ENCODE data around the gene KRTAP26-1.

The KRTAP26-1 gene

GRCh38 chr21:30332681-30333080 is 12.6 kb upstream of the KRTAP26-1 start:
- no peak for TF ChIP-seq CTCF (IDR thresholded peaks at IDR 0.05; ENCODE audit: low read length, missing control alignments)
- DNase-seq (ENCODE audit: low read depth), result no peak
- H3K4me3 ChIP-seq (replicated peaks; ENCODE audit: low read depth, low read length), result no peak overlapping the region

GRCh38 chr21:30329203-30329875 is 9.2 kb upstream of the KRTAP26-1 start:
- H3K4me3 ChIP-seq (replicated peaks; ENCODE audit: low read depth, low read length), result no peak overlapping the region
- no peak for TF ChIP-seq CTCF (IDR thresholded peaks at IDR 0.05; ENCODE audit: low read length, missing control alignments)
- DNase-seq (ENCODE audit: low read depth), result no peak

GRCh38 chr21:30326390-30326789 is 6.3 kb upstream of the KRTAP26-1 start:
- DNase-seq (ENCODE audit: low read depth), result no peak
- TF ChIP-seq CTCF (IDR thresholded peaks at IDR 0.05; ENCODE audit: low read length, missing control alignments), result no peak
- H3K4me3 ChIP-seq (replicated peaks; ENCODE audit: low read depth, low read length), result no peak overlapping the region

- DNase-seq (ENCODE audit: low read depth), result no peak
- no peak overlapping the region for H3K4me3 ChIP-seq (replicated peaks; ENCODE audit: low read depth, low read length)
- TF ChIP-seq CTCF (IDR thresholded peaks at IDR 0.05; ENCODE audit: low read length, missing control alignments), result no peak
Measured at GRCh38 chr21:30315701-30316100, 4.4 kb downstream of the KRTAP26-1 start.

GRCh38 chr21:30306884-30307283 is 13.2 kb downstream of the KRTAP26-1 start:
- TF ChIP-seq CTCF (IDR thresholded peaks at IDR 0.05; ENCODE audit: low read length, missing control alignments), result no peak
- DNase-seq (ENCODE audit: low read depth), result no peak
- no peak overlapping the region for H3K4me3 ChIP-seq (replicated peaks; ENCODE audit: low read depth, low read length)

- H3K4me3 ChIP-seq (replicated peaks; ENCODE audit: low read depth, low read length), result no peak overlapping the region
- TF ChIP-seq CTCF (IDR thresholded peaks at IDR 0.05; ENCODE audit: low read length, missing control alignments), result no peak
- no peak for DNase-seq (ENCODE audit: low read depth)
Measured at GRCh38 chr21:30305136-30305535, 15.0 kb downstream of the KRTAP26-1 start.

GRCh38 chr21:30289215-30289614 is 30.9 kb downstream of the KRTAP26-1 start, which contains the start of gene KRTAP25-1:
TSS of gene KRTAP25-1 (minus strand) at chr21:30289514. CDS start at chr21:30289490, 24 bp downstream.
- no peak within 1 kb of the TSS for H3K4me3 ChIP-seq (replicated peaks; ENCODE audit: low read depth, low read length)
- TF ChIP-seq CTCF (IDR thresholded peaks at IDR 0.05; ENCODE audit: low read length, missing control alignments), result no peak
- no peak for DNase-seq (ENCODE audit: low read depth)

Data from fibroblast of pulmonary artery (primary cell).